Panc1 (cell line): ENCODE results near the gene MED12. TPM values are rescaled to one million over a fixed set of nuclear protein-coding genes. Genes with fewer than 3 reads are reported as not detected.

Experiments used
- ATAC-seq: fragments of 200-7000 bp; cut with Tn5 transposase; 2 replicates; pipeline ENCODE4 v1.9.1; 2020; ENCODE audit warnings: mild to moderate bottlenecking, moderate library complexity
- BruUV-seq: library from RNA; stranded (reverse); fragments of 400-500 nt; replicated peaks from 2 replicates; lab custom pipeline; 2021; lab: Mats Ljungman, UMichigan
- CTCF ChIA-PET: fragments of 300-600 bp; sonication (Branson Sonifier 250); formaldehyde crosslinking; loops from one replicate; lab custom pipeline; 2022; ENCODE audit warnings: antibody characterized with exemption; lab: Charles Lee
- POLR2A ChIA-PET: fragments of 300-600 bp; sonication (Branson Sonifier 250); formaldehyde crosslinking; loops from one replicate; lab custom pipeline; 2022; ENCODE audit warnings: antibody characterized with exemption; lab: Charles Lee
- DNase-seq: peaks from one replicate; pipeline ENCODE4 v3.0.0-alpha.2; 2010; ENCODE audit warnings: low read depth, low spot score
- H3K27ac ChIP-seq: 2 replicates; pipeline ENCODE4 v1.5.1; 2011; ENCODE audit warnings: mild to moderate bottlenecking, low read length, inconsistent platforms
- H3K27me3 ChIP-seq: fragments of 200-500 bp; sonication (Bioruptor generic); 2 replicates; pipeline ENCODE4 v1.6.0; 2014; ENCODE audit warnings: low read length, inconsistent platforms; ENCODE audit not compliant: control insufficient read depth, insufficient read depth
- H3K36me3 ChIP-seq: fragments of 200-500 bp; sonication (Bioruptor generic); 2 replicates; pipeline ENCODE4 v1.5.1; 2014; ENCODE audit warnings: inconsistent platforms, mild to moderate bottlenecking, low read length, moderate library complexity; ENCODE audit not compliant: control insufficient read depth, insufficient read depth
- H3K4me1 ChIP-seq: 2 replicates; pipeline ENCODE4 v1.5.1; 2011; ENCODE audit warnings: inconsistent platforms, mild to moderate bottlenecking, low read length, moderate library complexity; ENCODE audit not compliant: control insufficient read depth, insufficient read depth
- H3K4me3 ChIP-seq, 2 experiments: 2 replicates each; pipeline ENCODE4 v1.5.1; 2011 to 2012; ENCODE audit warnings: low read depth in 2 of 2, low read length in 2 of 2, mild to moderate bottlenecking in 2 of 2, inconsistent platforms in 1 of 2, moderate library complexity in 1 of 2
- H3K9me3 ChIP-seq: fragments of 200-500 bp; sonication (Bioruptor generic); 2 replicates; pipeline ENCODE4 v1.5.1; 2014; ENCODE audit warnings: low read depth, mild to moderate bottlenecking, inconsistent platforms, low read length, moderate library complexity; ENCODE audit not compliant: control insufficient read depth, insufficient read depth
- CTCF ChIP-seq: fragments of 450-650 bp; IDR thresholded peaks from 2 replicates; pipeline ENCODE4 v1.5.1; 2017; ENCODE audit warnings: mild to moderate bottlenecking
- POLR2AphosphoS5 ChIP-seq: IDR thresholded peaks from 2 replicates; pipeline ENCODE4 v1.6.1; 2012; ENCODE audit warnings: mild to moderate bottlenecking, low read depth, low read length, moderate library complexity
- REST ChIP-seq, 2 experiments: IDR thresholded peaks; 2 replicates each; pipeline ENCODE4 v1.6.1; 2011 to 2012; ENCODE audit warnings: low read depth in 2 of 2, control low read depth in 1 of 2, low read length in 1 of 2, mild to moderate bottlenecking in 1 of 2, moderate library complexity in 1 of 2; ENCODE audit not compliant: insufficient read depth in 1 of 2
- SIN3A ChIP-seq: IDR thresholded peaks from 2 replicates; pipeline ENCODE4 v1.6.1; 2012; ENCODE audit warnings: low read depth, mild to moderate bottlenecking, low read length, moderate library complexity, borderline replicate concordance; ENCODE audit not compliant: insufficient read depth
- TCF7L2 ChIP-seq: IDR thresholded peaks from 2 replicates; pipeline ENCODE4 v1.6.1; 2011; ENCODE audit warnings: mild to moderate bottlenecking, low read depth, low read length, inconsistent platforms
- in situ Hi-C: cut with HindIII; loops from 2 replicates; pipeline ENCODE4 v1.10.0; 2016; ENCODE audit warnings: low sequenced_read_pairs, low pct_unique_long_range_greater_than_20kb
- intact Hi-C: fragments of 100-400 bp; cut with micrococcal nuclease; formaldehyde crosslinking; loops from one replicate; pipeline ENCODE4 v1.10.0; 2022; ENCODE audit not compliant: unreplicated experiment
- total RNA-seq: library from RNA; stranded (reverse); gene quantifications from one replicate; pipeline ENCODE4 v1.2.1, GENCODE V29; 2021; ENCODE audit not compliant: unreplicated experiment

Gene MED12
- total RNA-seq, 1 experiment from 2014 or later: 42.0 TPM

- DNase-seq: no peak
- Histone ChIP-seq H3K27ac (no peak overlapping the region), H3K9me3 (no peaks in the 10 kb centered on the region), H3K36me3 (no peaks in the 10 kb centered on the region), H3K4me1 (no peaks in the 10 kb centered on the region; the same call in 1 of the 2 replicates), H3K27me3 (peaks cover 4% of the 10 kb centered on the region), H3K4me3 (no peak overlapping the region)
- POLR2A ChIA-PET: no interaction called here
- CTCF ChIA-PET: no interaction called here
- TF ChIP-seq SIN3A (no peak), CTCF (peak; percentile 67)
- BruUV-seq: no TSS peak
- intact Hi-C loops: loop anchor here (5.0 kb wide), 1 partner anchor 79 kb away; no protein-coding TSS in a partner anchor
- in situ Hi-C loops: no loop called here
- no peak for ATAC-seq
These were observed 20.1 kb upstream of the MED12 start for GRCh38 chrX:71098302-71098701.

- Histone ChIP-seq H3K27me3 (peaks cover 4% of the 10 kb centered on the region), H3K4me3 (no peak overlapping the region), H3K36me3 (no peaks in the 10 kb centered on the region), H3K27ac (no peak overlapping the region), H3K9me3 (no peaks in the 10 kb centered on the region), H3K4me1 (peaks cover 4% of the 10 kb centered on the region; the same call in 1 of the 2 replicates)
- DNase-seq (no peak), ATAC-seq (no peak)
- POLR2A ChIA-PET: no interaction called here
- TF ChIP-seq REST (IDR thresholded peaks at IDR 0.05; ENCODE audit: insufficient read depth in 1 of 2, low read depth in 2 of 2, low read length in 1 of 2): no peak
- TF ChIP-seq CTCF: no peak
- no peak for TF ChIP-seq POLR2AphosphoS5
- TF ChIP-seq TCF7L2: no peak
- TF ChIP-seq SIN3A: no peak
- CTCF ChIA-PET: interaction anchor here (1.0 kb wide), 1 partner anchor 79 kb away, joined by 4 read pairs; no protein-coding TSS in a partner anchor
- intact Hi-C loops (loop anchor here (5.0 kb wide), 1 partner anchor 78 kb away; no protein-coding TSS in a partner anchor), in situ Hi-C loops (no loop called here)
- BruUV-seq: no TSS peak
These were observed 19.4 kb upstream of the MED12 start for GRCh38 chrX:71098951-71099506.
